Keratinocyte (primary cell): ENCODE data around the gene SLAMF1.

ENCODE experiments used
- CTCF ChIP-seq, 3 experiments: IDR thresholded peaks in 1 of 3; conservative IDR thresholded peaks in 1 of 3; optimal IDR thresholded peaks in 1 of 3; 2 replicates in 2 of 3; 3 replicates in 1 of 3; pipeline versions ENCODE3 to v1.5.1; 2011; ENCODE audit warnings: low read length in 3 of 3, mild to moderate bottlenecking in 3 of 3, moderate library complexity in 2 of 3, control low read depth in 1 of 3, inconsistent platforms in 1 of 3; ENCODE audit not compliant: insufficient read depth in 2 of 3; ENCODE audit errors: extremely low read depth in 1 of 3
- EZH2 ChIP-seq: IDR thresholded peaks from one replicate; pipeline ENCODE4 v1.6.1; 2012; ENCODE audit warnings: inconsistent platforms, mild to moderate bottlenecking, low read length, moderate library complexity

- no peak for TF ChIP-seq CTCF (optimal IDR thresholded peaks at IDR 0.05 in 1 of 3, IDR thresholded peaks at IDR 0.05 in 1 of 3, conservative IDR thresholded peaks at IDR 0.05 in 1 of 3; ENCODE audit: extremely low read depth in 1 of 3, insufficient read depth in 2 of 3, low read length in 3 of 3)
- no peak for TF ChIP-seq EZH2
Observed at GRCh38 chr1:160642281-160642644, 4.6 kb downstream of the SLAMF1 start.
